SK-N-SH (cell line): ENCODE measurements around the gene ERC1. TPM values are rescaled to one million over a fixed set of nuclear protein-coding genes. Genes with fewer than 3 reads are reported as not detected.

ENCODE experiments used
- CTCF ChIA-PET: fragments of 300-600, 350-600 bp; formaldehyde crosslinking; extraction: SDS; loops from one replicate; lab custom pipeline; 2021; lab: Yijun Ruan, JAX
- POLR2A ChIA-PET: fragments of 350-600 bp; sonication (Branson Sonifier 250); formaldehyde crosslinking; extraction: SDS; loops from one replicate; lab custom pipeline; 2020; ENCODE audit warnings: antibody characterized with exemption, inconsistent platforms; lab: Yijun Ruan, JAX
- DNase-seq: peaks from one replicate; pipeline ENCODE4 v3.0.0; 2012
- H2AFZ ChIP-seq: fragments of 200-600 bp; sonication (generic); 2 replicates; pipeline ENCODE4 v1.8.1; 2016; ENCODE audit warnings: antibody characterized with exemption, mild to moderate bottlenecking, low read depth
- H3F3A ChIP-seq: fragments of 200-600 bp; sonication (generic); replicated peaks from 2 replicates; pipeline ENCODE3; 2016; ENCODE audit warnings: antibody characterized with exemption, mild to moderate bottlenecking; ENCODE audit not compliant: insufficient read depth
- H3K27ac ChIP-seq, 2 experiments: fragments of 200-500 bp in 1 of 2; fragments of 200-600 bp in 1 of 2; sonication (Bioruptor generic) in 1 of 2; sonication (generic), shearing (Covaris generic) in 1 of 2; 2 replicates each; pipeline versions ENCODE4 v1.5.1 to v1.6.1; 2014 to 2016; ENCODE audit warnings: low read depth in 2 of 2, inconsistent platforms in 1 of 2, low read length in 1 of 2, mild to moderate bottlenecking in 1 of 2, mixed read lengths in 1 of 2
- H3K27me3 ChIP-seq: fragments of 200-600 bp; sonication (generic), shearing (Covaris generic); 2 replicates; pipeline ENCODE4 v1.6.1; 2016; ENCODE audit warnings: mixed run types; ENCODE audit not compliant: insufficient read depth
- H3K36me3 ChIP-seq, 2 experiments: fragments of 200-500 bp in 1 of 2; fragments of 200-600 bp in 1 of 2; sonication (Bioruptor generic) in 1 of 2; sonication (generic) in 1 of 2; replicated peaks in 1 of 2; 2 replicates each; pipeline versions ENCODE3 to v1.5.1; 2014 to 2016; ENCODE audit warnings: low read length in 1 of 2, mild to moderate bottlenecking in 1 of 2; ENCODE audit not compliant: insufficient read depth in 2 of 2, control insufficient read depth in 1 of 2
- H3K4me1 ChIP-seq, 2 experiments: fragments of 200-500 bp in 1 of 2; fragments of 200-600 bp in 1 of 2; sonication (Bioruptor generic) in 1 of 2; sonication (generic), shearing (Covaris generic) in 1 of 2; 2 replicates each; pipeline versions ENCODE4 v1.5.1 to v1.6.1; 2014 to 2016; ENCODE audit warnings: low read depth in 1 of 2, low read length in 1 of 2, mixed run types in 1 of 2; ENCODE audit not compliant: insufficient read depth in 2 of 2, control insufficient read depth in 1 of 2
- H3K4me2 ChIP-seq: fragments of 200-600 bp; sonication (generic), shearing (Covaris generic); 2 replicates; pipeline ENCODE4 v1.6.1; 2017; ENCODE audit warnings: mixed run types
- H3K4me3 ChIP-seq, 2 experiments: fragments of 200-500 bp in 1 of 2; fragments of 200-600 bp in 1 of 2; sonication (Bioruptor generic) in 1 of 2; sonication (generic), shearing (Covaris generic) in 1 of 2; 2 replicates each; pipeline versions ENCODE4 v1.5.1 to v1.8.1; 2014 to 2016; ENCODE audit warnings: low read depth in 2 of 2, inconsistent platforms in 1 of 2, low read length in 1 of 2, mild to moderate bottlenecking in 1 of 2, mixed read lengths in 1 of 2, moderate library complexity in 1 of 2
- H3K79me2 ChIP-seq: fragments of 200-600 bp; sonication (generic); 2 replicates; pipeline ENCODE4 v1.8.1; 2017; ENCODE audit warnings: mild to moderate bottlenecking; ENCODE audit not compliant: insufficient read depth
- H3K9ac ChIP-seq: fragments of 200-600 bp; sonication (generic); 2 replicates; pipeline ENCODE4 v1.6.1; 2017; ENCODE audit warnings: mixed run types
- H3K9me2 ChIP-seq: fragments of 200-600 bp; sonication (generic); 2 replicates; pipeline ENCODE4 v1.6.1; 2017; ENCODE audit warnings: mixed run types
- H3K9me3 ChIP-seq: fragments of 200-600 bp; sonication (generic); 2 replicates; pipeline ENCODE4 v1.6.1; 2017; ENCODE audit warnings: mixed run types, mild to moderate bottlenecking, moderate library complexity
- H4K20me1 ChIP-seq: fragments of 200-600 bp; sonication (generic); 2 replicates; pipeline ENCODE4 v1.6.1; 2017; ENCODE audit warnings: mild to moderate bottlenecking, mixed run types; ENCODE audit not compliant: insufficient read depth
- CTCF ChIP-seq: fragments of 200-600 bp; sonication (generic); IDR thresholded peaks from 2 replicates; pipeline ENCODE4 v1.6.1; 2017; ENCODE audit warnings: antibody characterized with exemption, mild to moderate bottlenecking, moderate library complexity
- EZH2phosphoT487 ChIP-seq: fragments of 200-600 bp; sonication (generic); IDR thresholded peaks from 2 replicates; pipeline ENCODE4 v1.6.1; 2017; ENCODE audit warnings: low read depth, mixed run types, mild to moderate bottlenecking, antibody characterized with exemption, moderate library complexity, borderline replicate concordance
- FOXM1 ChIP-seq: IDR thresholded peaks from 2 replicates; pipeline ENCODE4 v1.4.0; 2012; ENCODE audit warnings: low read depth, mild to moderate bottlenecking
- IRF3 ChIP-seq: fragments of 150-350 bp; IDR thresholded peaks from 2 replicates; pipeline ENCODE4 v1.6.1; 2016; ENCODE audit warnings: mild to moderate bottlenecking, low read depth, low read length
- MEF2A ChIP-seq: IDR thresholded peaks from 2 replicates; pipeline ENCODE4 v1.4.0; 2012; ENCODE audit warnings: low read depth, borderline replicate concordance
- NFIC ChIP-seq: IDR thresholded peaks from 2 replicates; pipeline ENCODE4 v1.4.0; 2012; ENCODE audit warnings: borderline replicate concordance
- NRF1 ChIP-seq: IDR thresholded peaks from 2 replicates; pipeline ENCODE4 v1.6.1; 2012; ENCODE audit warnings: low read depth, mild to moderate bottlenecking, low read length
- PBX3 ChIP-seq: IDR thresholded peaks from 2 replicates; pipeline ENCODE4; 2012
- POLR2AphosphoS5 ChIP-seq: IDR thresholded peaks from 2 replicates; pipeline ENCODE4 v1.6.1; 2012; ENCODE audit warnings: low read depth, low read length
- REST ChIP-seq: IDR thresholded peaks from 2 replicates; pipeline ENCODE4 v1.6.1; 2012; ENCODE audit warnings: mild to moderate bottlenecking, low read depth, low read length, moderate library complexity
- RFX5 ChIP-seq: IDR thresholded peaks from 2 replicates; pipeline ENCODE4 v1.6.1; 2012; ENCODE audit warnings: mild to moderate bottlenecking, improper control_type of control experiment, low read length
- SMC3 ChIP-seq: IDR thresholded peaks from 2 replicates; pipeline ENCODE4 v1.6.1; 2012; ENCODE audit warnings: low read depth, low read length, improper control_type of control experiment
- TEAD4 ChIP-seq: IDR thresholded peaks from 2 replicates; pipeline ENCODE4 v1.4.0; 2012; ENCODE audit warnings: mild to moderate bottlenecking, borderline replicate concordance; ENCODE audit not compliant: insufficient read depth
- YY1 ChIP-seq: IDR thresholded peaks from 2 replicates; pipeline ENCODE4 v1.4.0; 2012; ENCODE audit warnings: low read depth, mild to moderate bottlenecking
- WGBS: methylation state at CpG from one replicate; pipeline ENCODE4 v1.1.6; 2017; ENCODE audit warnings: low lambda C conversion rate; 5-methylcytosine and 5-hydroxymethylcytosine counted together
- polyA plus RNA-seq, 3 experiments: library from polyadenylated mRNA; depleted of rRNA; stranded (reverse); fragments of >200 nt; gene quantifications; 2 replicates each; pipeline ENCODE4 v1.2.3, GENCODE V29; 2012

Gene ERC1
- polyA plus RNA-seq, 1 of the 3 experiments (the other 2 are of a cell fraction): 7.5 TPM

- Histone ChIP-seq H3F3A (peaks cover 9% of the 10 kb centered on the region), H3K36me3 (no peaks in the 10 kb centered on the region), H3K9me3 (no peaks in the 10 kb centered on the region), H3K9me2 (no peaks in the 10 kb centered on the region), H2AFZ (no peak overlapping the region), H3K4me2 (no peak overlapping the region), H3K9ac (no peak overlapping the region), H3K27me3 (no peaks in the 10 kb centered on the region), H3K79me2 (no peaks in the 10 kb centered on the region), H4K20me1 (no peaks in the 10 kb centered on the region), H3K27ac (no peak overlapping the region), H3K4me1 (peaks cover 5 to 17% of the 10 kb centered on the region in 2 experiments; a peak in 3 of 4 replicates), H3K4me3 (no peak overlapping the region)
- DNase-seq: no peak
- POLR2A ChIA-PET: no interaction called here
- WGBS: 97% methylated on average over 8 of the region's 8 CpGs
- CTCF ChIA-PET: no interaction called here
- TF ChIP-seq EZH2phosphoT487: no peak
Measured at GRCh38 chr12:1523046-1523445, 532.0 kb downstream of the ERC1 start.

- CTCF ChIA-PET: interaction anchor here (0.9 kb wide), 1 partner anchor 709 kb away, joined by 3 read pairs; no protein-coding TSS in a partner anchor
- TF ChIP-seq TEAD4 (no peak), NRF1 (no peak), SMC3 (no peak), PBX3 (no peak), YY1 (no peak), IRF3 (no peak)
- no peaks in the 10 kb centered on the region for H3K36me3 ChIP-seq
Measured at GRCh38 chr12:1523558-1524050, 532.6 kb downstream of the ERC1 start.

GRCh38 chr12:1525858-1526257 is 534.8 kb downstream of the ERC1 start:
- Histone ChIP-seq H3K9me2 (no peaks in the 10 kb centered on the region), H3K4me3 (no peak overlapping the region), H3K9me3 (no peaks in the 10 kb centered on the region), H3K9ac (no peak overlapping the region), H2AFZ (no peak overlapping the region), H4K20me1 (no peaks in the 10 kb centered on the region), H3K4me2 (no peak overlapping the region), H3K27me3 (no peaks in the 10 kb centered on the region), H3F3A (no peaks in the 10 kb centered on the region), H3K79me2 (peaks cover 15% of the 10 kb centered on the region), H3K4me1 (peaks cover 0 to 9% of the 10 kb centered on the region in 2 experiments; a peak in 2 of 4 replicates), H3K36me3 (no peaks in the 10 kb centered on the region), H3K27ac (no peak overlapping the region)
- ChIA-PET POLR2A (no interaction called here), CTCF (interaction anchor here (0.7 kb wide), 1 partner anchor 38 kb away, joined by 3 read pairs; no protein-coding TSS in a partner anchor)
- WGBS: 88% methylated on average over 10 of the region's 10 CpGs
- no peak for DNase-seq
- no peak for TF ChIP-seq REST
- no peak for TF ChIP-seq NFIC
- no peak for TF ChIP-seq POLR2AphosphoS5
- TF ChIP-seq EZH2phosphoT487: no peak
- no peak for TF ChIP-seq MEF2A
- TF ChIP-seq CTCF: no peak
- TF ChIP-seq RFX5: no peak
- no peak for TF ChIP-seq FOXM1

More at GRCh38 chr12:1523558-1524050, 532.6 kb downstream of the ERC1 start:
- POLR2A ChIA-PET: no interaction called here
- Histone ChIP-seq H4K20me1 (no peaks in the 10 kb centered on the region), H3K4me2 (no peak overlapping the region), H3K4me3 (no peak overlapping the region), H3K9ac (no peak overlapping the region), H3K4me1 (peaks cover 5 to 15% of the 10 kb centered on the region in 2 experiments; a peak in 3 of 4 replicates), H3F3A (peaks cover 9% of the 10 kb centered on the region), H2AFZ (no peak overlapping the region), H3K79me2 (peaks cover 1% of the 10 kb centered on the region; the same call in 1 of the 2 replicates), H3K27me3 (no peaks in the 10 kb centered on the region), H3K27ac (no peak overlapping the region), H3K9me3 (no peaks in the 10 kb centered on the region), H3K9me2 (no peaks in the 10 kb centered on the region)
- 81% methylated on average over 12 of the region's 13 CpGs for WGBS
- DNase-seq: no peak
